GM18499 (cell line): ENCODE results near the gene DHRS7.
A peak's percentile ranks its signal among the peaks of the same experiment; 100 is the strongest.

ENCODE experiments used
- ATAC-seq: cut with Tn5 transposase; IDR thresholded peaks from one replicate; pipeline ENCODE4 v1.9.1; 2021; ENCODE audit warnings: moderate number of reproducible peaks; ENCODE audit not compliant: insufficient read depth, unreplicated experiment

The DHRS7 gene, protein sequence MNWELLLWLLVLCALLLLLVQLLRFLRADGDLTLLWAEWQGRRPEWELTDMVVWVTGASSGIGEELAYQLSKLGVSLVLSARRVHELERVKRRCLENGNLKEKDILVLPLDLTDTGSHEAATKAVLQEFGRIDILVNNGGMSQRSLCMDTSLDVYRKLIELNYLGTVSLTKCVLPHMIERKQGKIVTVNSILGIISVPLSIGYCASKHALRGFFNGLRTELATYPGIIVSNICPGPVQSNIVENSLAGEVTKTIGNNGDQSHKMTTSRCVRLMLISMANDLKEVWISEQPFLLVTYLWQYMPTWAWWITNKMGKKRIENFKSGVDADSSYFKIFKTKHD

DNA sequence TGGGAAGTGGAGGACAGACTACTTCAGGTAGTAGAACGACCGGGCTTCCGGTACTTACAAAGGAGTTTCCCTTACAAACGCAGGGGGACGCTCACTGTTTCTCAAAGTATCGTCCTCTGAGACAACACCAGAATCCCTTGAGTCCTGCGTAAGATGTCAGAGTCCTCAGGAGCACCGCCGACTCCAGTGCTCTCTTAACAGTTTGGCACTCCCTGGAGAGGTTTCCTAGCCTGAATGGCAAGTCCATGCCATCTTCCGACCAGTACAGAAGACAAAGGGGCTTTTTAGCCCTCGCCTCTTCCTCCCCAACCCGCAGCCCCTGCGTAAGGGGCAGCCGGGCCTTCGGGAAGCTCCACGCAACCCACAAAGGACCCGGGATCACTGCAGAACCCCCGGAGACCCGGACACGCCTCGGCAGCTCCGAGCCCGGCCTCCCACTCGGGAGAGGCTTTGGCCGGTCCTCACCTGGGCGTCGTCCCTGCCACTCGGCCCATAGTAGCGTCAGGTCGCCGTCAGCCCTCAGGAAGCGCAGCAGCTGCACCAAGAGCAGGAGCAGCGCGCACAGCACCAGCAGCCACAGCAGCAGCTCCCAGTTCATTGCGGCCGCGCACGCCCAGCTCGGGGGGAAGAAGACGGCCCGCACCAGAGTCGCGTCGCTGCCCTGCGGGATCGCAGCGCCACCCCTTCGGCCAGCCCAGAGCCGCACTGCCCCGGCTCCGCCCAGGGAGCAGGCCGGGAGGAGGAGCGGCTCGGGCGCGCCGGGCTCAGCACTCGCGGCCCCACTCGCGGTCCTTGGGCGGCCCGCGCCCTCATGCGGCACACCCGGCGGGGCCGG is at the start of gene DHRS7:
TSS of gene DHRS7 (minus strand) at position 687 of the 835 bp plus-strand sequence. CDS start at position 598, 89 bp downstream.
- peak; percentile 43 for ATAC-seq

DNA sequence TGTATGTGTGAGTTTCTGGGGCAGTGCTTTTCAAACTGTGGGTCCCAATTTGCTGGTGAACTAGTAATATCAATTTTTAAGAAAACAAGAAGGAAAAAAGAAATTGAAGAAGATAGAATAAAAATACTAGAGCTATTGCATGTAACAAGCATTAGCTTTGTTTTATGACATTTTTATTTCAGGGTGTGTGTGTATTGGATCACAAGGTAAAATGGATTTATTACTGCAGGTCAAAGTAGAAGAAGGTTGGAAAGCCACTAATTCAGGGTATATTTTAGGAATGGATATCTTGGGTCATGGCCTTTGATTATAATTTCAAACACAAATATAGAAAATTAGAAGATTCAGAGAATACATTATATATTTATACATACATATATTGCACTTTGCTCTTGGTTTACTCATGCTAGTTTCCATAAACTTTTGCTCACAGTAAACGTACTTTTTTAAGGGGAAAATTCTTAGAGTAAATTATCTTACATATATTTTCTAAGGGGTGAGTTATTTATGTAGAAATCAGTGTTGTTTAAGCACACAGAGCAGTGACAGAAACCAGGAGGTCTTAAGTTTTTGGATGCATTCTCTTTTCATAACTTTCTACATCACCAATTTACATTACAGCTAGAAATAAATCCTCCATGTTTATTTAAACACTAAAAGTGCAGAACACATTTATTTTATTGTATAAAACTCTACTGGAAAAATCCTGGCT is 49.4 kb upstream of the DHRS7 start:
- ATAC-seq, result no peak

DNA sequence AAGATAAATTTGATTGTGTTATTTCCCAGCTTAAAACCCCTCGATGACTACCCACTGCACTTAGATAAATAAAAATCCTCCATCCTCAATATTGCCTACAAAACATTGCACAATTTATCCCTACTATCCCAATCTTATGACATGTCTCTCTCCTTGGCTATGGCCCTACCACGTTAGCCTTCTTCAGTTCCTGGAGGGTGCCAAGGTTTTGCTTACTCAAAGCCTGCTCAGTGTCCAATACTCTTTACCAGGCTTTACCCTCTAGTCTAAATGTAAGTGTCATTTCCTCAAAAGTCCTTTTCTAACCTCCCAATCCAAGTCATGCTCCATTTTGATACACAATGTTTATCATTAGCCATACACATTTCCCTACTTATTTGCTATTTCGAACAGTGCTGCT is 48.8 kb upstream of the DHRS7 start:
- ATAC-seq, result no peak

DNA sequence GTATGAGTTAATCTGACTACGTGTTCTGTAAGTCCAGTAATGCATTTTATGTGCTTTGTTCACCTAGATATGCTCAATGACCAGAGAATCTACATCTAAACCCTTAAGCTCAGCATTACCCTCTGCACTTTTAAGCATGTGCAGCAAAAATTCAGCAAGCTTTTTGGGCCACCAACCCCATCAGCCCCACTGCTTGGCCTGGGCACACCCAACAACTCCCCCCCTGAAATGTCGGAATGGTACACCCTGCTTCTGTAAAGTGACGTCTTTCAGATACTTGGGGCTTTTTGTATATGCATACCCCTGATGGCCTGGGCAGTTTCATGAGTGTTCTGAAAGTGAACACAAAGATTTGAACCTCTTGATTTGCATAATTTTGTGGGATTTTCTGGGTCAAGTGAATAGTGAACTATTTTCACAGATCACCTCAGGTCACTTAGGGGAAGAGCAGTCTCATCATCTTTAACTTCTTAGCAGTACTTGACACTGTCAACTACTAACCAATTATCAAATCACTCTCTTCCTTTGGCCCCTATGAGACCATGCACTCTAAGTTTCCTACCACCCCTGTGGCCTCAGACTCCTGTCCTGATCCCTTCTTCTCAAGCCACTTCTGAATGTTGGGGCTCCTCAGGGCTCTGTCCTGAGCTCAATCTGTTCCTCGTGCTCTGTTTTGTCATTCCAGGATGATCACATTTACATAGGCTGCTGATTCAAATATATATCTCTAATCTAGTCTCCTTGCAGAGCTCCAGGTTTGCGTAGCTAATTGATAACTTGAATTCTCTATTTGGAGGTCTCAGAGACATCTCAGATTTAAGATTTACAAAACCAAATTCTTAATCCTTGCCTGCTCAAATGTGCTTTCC is 47.5 kb upstream of the DHRS7 start:
- peak; percentile 87 for ATAC-seq

DNA sequence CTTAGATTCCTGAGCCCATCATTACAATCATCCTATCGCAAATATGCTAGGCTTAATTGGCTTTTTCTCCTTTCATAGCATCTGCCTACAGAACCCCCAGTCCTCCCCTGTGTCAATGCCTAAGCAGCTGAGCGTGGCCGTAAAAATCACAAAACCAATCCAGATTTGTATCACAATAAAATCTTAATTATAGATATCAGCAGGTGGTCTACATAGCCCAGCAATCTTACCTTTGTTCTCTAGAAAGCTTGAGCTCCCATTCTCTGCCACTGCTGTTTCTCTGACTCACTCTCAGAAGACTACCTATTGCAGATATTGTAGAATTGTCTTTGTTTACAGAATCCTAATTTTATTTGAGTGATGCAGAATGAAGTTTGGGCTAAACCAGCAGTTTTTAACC is 46.0 kb upstream of the DHRS7 start:
- ATAC-seq, result no peak

DNA sequence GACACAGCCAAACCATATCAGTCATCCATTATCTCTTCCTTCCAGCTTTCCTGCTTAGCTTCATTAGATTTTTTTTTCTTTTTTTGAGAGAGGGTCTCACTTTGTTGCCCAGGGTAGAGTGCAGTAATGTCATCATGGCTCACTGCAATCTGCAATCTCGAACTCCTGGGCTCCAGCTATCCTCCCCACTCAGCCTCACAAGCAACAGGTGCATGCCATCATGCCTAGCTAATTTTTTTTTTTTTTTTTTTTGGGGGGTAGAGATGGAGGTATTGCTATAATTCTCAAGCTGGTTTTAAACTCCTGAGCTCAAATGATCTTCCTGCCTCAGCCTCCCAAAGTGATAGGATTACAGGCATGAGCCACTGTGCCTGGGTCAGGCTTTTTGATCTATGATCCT is 45.5 kb upstream of the DHRS7 start:
- no peak for ATAC-seq

DNA sequence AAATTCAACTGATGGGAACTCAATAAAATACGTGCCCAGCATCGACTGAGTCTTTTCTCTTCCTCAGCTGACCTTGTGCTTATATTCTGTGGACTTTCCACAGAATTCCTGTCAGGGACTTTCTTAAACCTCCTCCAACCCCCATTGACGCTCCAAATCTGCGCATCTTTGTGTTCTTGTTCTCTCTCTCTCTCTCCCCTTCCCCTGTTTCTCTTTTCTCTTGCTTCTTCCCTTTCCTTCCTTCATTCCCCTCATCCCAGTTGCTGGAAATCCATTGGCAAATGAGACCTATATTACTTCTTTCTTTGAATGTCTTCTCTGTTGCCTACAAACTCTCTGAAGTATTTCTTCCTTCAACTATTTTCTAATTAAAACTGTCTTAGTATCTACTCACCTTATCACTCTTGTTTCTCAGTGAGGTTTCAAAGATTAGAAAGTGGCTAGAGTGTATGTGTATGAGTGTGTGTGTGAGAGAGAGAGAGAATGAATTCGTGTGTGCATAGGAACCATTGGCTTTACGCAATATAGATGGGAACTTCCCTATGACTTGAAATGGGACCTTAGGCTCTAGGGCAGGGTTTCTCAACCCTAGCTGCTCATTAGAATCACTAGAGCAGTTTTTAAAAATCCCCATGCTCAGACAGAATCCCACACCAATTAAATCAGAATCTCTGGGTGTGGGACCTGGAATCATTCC is 41.8 kb upstream of the DHRS7 start:
- ATAC-seq, result no peak

DNA sequence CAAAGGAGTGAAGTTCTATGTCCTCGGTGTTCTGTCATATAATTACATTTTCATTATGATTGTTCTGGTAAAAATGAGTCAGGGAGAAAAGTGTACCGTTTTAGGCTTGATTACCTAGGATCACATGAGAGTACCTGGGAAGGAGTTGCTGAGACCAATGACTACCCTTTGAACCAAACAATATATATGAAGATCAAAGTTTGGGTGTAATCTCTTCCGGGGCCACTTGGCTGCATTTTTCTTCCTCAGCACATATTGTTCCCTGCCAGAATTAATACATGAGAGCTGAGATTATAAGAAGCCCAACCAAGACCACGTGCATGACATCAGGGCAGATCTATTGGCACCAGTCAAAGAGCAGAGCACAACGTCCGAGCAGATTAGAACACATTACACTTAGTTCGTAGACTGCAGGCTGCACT is 41.1 kb upstream of the DHRS7 start:
- no peak for ATAC-seq

DNA sequence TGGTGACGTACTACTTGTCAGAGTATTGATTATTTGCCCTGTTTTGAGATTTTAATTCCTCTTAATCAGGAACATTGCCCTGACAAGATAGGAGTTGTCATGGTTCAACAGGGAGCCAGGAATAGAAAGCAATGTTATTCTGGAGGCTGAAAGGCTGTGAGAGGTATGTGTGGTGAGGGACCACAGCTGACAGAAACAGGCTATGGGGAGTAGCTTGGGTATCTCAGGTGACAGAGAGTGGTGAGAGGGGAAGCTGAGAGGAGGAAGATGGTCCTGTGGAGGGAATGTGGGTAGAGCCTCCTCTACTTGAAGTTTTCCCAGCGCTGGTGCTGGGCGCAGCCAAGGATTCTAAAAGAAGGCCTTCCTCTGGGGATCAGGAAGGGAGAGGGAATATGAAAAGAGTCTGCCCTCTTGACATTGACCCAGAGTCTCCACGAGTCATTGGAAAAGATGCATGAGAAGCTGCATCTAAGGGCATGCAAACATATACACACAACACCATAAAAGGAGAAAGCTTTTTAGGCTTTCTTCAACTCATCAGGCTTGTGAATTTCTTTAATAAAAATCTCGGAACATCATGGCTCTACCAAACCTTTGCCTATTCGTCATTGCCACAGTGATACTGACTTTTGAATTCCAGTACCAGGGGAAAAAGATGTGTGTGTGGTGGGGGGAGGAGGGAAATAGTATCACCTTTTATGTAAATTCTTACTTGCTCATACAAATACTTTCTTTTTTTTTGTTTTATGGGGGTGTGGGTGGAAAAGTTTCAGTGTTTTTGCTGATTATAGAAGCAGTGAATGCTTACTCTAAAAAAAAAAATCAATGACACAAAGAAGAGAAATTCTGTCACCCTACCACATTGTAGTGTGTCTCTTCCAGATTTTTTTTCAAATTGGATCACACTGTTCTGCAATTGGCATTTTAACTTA is 39.9 kb upstream of the DHRS7 start:
- peak; percentile 33 for ATAC-seq

DNA sequence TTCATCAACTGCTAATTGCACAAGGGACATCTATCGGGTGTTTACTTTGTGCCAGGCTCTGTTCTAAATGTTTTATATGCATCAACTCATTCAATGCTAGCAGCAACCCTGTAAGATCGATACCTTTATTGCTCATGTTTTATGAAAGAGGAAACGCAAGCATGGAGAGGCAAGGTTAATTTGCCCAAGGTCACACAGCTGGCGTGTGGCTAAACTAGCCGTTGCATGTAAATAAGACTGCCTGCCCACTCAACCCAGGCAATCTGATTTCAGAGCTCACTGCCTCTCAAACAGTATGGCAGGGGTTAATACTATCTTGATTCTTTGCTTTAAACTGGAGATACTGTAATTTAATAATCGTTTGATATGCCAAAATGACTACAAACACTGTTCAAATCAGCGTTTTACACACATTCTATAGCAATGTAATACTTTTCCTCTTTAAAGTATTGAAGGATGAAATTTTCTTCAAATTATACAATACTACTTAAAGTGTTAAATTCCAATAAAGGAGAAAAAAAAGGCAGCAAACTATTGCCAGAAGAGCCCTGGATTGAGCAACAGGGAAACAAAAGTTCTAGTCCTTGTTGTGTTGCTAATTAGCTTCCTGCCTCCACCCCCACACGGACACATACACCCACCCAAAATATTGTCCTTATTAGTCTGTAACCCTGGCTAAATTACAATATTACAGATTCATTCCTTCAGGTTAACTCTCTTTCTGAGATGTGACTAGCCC is 39.1 kb upstream of the DHRS7 start:
- ATAC-seq, result peak; percentile 69

DNA sequence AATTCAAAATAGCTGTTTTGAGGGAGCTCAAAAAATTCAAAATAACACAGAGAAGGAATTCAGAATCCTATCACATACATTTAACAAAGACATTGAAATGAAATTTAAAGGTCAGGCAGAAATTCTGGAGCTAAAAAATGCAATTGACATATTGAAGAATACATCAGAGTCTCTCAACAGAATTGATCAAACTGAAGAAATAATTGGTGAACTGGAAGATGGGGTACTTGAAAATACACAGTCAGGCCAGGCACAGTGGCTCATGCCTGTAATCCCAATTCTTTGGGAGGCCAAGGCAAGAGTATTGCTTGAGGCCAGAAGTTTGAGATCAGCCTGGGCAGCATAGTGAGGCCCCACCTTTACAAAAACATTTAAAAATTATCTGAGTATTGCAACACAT is 34.1 kb upstream of the DHRS7 start:
- ATAC-seq, result no peak

DNA sequence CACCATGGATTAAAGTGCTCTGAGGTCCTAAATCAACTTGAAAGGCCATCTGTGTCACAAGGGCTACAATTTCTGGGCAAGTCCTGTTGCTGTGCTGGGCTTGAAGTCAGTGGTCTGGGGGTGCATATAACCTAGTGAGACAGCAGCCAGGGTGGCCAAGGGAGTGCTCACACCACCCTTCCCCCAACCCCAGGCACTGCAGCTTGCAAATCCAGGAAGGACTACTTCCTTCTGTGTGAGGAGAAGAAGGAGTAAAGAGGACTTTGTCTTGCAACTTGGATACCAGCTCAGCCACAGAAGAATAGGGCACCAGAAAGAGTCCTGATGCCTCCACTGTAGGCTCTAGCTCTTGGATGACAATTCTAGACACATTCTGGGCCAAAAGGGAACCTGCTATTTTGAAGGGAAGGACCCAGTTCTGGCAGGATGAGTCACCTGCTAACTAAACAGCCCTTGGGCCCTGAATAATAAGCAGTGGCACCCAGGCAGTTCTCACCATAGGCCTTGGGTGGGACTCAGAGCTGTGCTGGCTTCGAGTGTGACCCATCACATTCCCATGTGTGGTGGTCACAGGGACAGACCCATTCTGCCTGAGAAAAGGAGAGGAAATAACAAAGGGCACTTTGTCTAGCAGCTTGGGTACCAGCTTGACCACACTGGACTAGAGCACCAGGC is 32.6 kb upstream of the DHRS7 start:
- no peak for ATAC-seq

DNA sequence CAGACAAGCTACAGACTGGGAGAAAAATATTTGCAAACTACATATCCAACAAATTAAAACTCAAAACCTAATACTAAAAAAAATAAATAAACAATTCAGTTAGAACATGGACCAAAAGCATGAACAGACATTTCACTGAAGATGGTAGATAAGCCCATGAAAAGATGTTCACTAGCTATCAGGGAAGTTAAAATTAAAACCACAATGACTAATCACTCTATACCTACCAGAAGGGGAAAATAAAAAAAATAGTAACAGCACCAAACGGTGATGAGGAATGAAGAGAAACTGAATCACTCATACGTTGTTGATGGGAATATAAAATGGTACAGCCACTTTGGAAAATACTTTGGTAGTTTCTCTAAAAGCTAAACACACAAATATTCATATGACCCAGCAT is 31.1 kb upstream of the DHRS7 start:
- no peak for ATAC-seq

DNA sequence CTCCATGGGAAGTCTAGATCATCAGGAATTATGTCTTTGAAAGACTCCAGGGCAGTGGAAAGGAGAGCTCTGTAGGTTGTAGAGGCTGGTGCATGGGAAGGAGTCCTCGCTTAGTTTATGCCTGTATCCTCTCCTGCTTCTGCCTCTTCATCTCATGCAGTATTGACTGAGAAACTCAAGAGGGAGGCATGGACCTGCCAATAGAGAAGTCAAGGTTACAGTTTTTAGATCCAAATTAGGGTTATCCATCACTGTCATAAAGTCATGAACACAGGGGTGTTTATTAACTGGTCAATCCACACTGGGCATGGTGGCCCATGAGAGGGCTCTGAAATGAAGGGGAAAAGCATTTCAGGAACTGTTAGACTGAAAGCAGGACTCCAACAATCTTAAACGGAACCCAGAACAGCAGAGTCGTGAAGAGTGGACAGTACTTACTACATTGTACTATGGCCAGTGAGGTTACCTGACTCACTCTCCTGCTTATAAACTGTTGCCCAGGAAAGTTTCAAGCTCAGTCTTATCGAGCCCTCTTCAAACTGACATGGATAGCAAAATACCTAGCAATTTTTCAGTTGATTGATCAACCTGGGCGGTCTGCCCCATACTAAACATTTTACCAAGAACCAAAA is 30.1 kb upstream of the DHRS7 start:
- no peak for ATAC-seq

DNA sequence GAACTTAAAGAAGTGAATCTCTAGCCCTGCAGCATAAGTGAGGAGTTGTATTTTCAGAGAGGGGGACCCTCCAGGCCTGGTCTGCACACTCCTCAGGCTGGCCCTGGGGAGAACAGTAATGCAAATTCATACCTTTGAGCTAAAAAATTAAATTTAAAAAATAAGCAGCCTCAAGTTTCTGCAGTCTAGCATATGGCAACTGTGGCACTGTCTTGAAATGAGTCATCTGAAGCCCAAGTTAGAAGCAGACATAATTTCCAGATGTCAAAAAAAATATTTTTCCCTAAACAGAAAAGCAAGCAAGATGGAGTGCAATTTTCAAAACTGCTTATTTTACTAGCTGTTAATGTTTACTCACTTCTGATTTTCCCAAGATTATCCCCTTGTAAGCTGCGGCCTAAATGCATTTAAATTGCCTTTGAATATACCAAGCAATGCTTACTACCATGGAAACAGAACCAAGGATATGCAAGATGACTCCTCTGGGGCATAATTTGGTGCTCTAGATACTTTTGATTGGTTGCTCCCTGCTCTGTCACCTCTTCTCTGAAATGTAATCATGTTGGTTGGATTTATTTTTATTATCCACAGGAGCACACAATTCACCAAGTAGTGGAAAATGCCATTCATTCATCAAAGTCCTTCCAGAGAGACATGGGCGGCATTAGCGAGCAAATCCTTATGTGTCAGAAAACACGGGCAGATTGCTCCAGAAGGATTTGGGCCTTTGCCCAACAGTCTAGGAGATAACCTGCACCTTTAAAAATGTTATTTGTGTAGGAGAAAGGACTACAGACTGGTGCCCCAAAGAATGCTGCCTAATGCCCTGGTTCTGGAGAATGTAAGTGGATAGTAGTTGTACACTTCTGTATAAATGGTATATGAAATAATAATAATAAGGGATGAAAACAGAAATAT is 25.0 kb upstream of the DHRS7 start:
- ATAC-seq, result no peak

DNA sequence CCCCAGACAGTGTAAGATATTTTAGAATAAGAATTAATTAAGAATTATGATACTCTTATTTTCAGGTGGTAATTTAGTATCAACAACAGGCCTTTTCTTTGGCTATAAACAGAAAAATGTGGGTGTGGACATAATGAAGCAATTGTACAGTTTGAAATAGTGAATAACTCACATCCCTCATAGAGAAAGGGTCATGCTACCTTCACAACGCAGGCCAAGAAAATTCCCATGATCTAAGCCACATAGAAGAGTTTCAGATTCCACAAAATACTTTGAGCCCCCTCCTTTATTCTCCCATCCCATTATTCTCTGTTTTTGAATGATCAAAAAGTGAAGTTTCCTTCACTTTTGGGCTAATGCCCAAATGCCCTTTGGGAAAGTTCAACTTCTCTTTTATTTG is 23.5 kb upstream of the DHRS7 start:
- no peak for ATAC-seq
